ENCODE data around the gene LGALS9.
"Not testable (repeated sequence)": the region's sequence is repeated elsewhere in the genome, so short reads cannot be mapped to it uniquely, and the experiment has no call there.

LGALS9 gene

DNA sequence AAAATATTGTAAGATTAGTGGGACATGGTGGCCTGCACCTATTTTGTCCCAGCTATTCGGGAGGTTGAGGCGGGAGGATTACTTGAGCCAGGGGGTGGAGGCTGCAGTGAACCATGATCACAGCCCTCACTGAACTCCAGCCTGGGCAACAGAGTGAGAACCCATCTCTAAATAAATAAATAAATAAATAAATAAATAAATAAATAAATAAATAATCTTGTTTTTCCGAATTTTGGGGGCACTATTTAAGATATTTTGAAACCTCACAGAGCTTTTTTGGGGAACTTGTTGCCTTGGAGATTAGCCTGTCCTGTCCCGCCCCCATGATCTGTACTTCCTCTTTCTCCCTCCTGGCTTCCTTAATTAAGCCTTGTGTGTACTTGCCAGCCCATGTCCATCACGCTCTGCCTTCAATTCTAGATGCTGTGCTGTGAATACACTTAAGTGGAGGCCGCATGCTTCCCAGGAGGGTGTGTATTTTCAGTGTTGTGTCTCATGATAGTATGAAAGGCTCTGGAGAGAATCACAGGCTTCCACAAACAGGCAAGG, 4.4 kb downstream of the LGALS9 start:
- Histone ChIP-seq H3K36me3 (no peaks in the 10 kb centered on the region), H3K4me1 (peaks cover 0 to 33% (median 22%) of the 10 kb centered on the region in 4 donors), H3K27ac (no peak overlapping the region), H3K9me3 (no peaks in the 10 kb centered on the region), H3K27me3 (no peaks in the 10 kb centered on the region), H3K4me3 (no peak overlapping the region)
- intact Hi-C loops (cut with DNase I; ENCODE audit: low total_unique reads) = no loop called here
- TF ChIP-seq CTCF (IDR thresholded peaks at IDR 0.05) = no peak
- peak in 1 of 2 donors; percentile 58 for DNase-seq

- H3K4me1 ChIP-seq = peaks cover 0 to 28% (median 22%) of the 10 kb centered on the region in 4 donors
- intact Hi-C loops (cut with DNase I; ENCODE audit: low total_unique reads); DNase-seq; H3K36me3 ChIP-seq; H3K27ac ChIP-seq; H3K9me3 ChIP-seq; H3K4me3 ChIP-seq; H3K27me3 ChIP-seq: not testable (repeated sequence)
Measured at GRCh38 chr17:27636005-27636520, 5.1 kb downstream of the LGALS9 start.

GRCh38 chr17:27637818-27638217, 6.8 kb downstream of the LGALS9 start:
- H3K27ac ChIP-seq; H3K9me3 ChIP-seq; H3K36me3 ChIP-seq; DNase-seq; H3K27me3 ChIP-seq; intact Hi-C loops (cut with DNase I; ENCODE audit: low total_unique reads); H3K4me3 ChIP-seq: not testable (repeated sequence)
- peaks cover 0 to 16% (median 14%) of the 10 kb centered on the region in 4 donors for H3K4me1 ChIP-seq

DNA sequence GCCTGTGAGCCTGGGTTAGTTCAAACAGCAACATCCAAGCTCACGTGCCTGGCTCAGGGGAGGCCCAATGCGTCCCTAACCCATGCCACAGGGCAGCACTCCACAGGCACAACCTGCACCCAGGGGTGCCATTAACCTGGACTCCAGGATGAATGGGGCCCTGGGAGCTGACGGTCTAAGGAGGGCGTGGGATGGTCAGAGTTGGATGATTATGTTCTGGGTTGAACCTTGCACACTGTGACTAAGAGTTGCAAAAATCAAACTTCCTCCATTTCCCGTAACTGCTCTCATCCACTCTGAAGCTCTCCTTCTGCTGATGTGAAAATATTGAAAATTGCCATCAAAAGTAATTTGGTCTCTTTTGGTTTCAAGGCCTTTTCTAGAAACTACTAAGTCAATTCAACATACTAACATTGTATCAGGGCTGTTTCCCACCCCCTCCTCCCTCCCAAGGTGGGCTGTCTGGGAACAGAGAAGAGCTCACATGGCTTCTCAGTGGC, 7.5 kb downstream of the LGALS9 start:
- H3K9me3 ChIP-seq; H3K4me1 ChIP-seq; H3K4me3 ChIP-seq; H3K36me3 ChIP-seq; H3K27ac ChIP-seq; DNase-seq; intact Hi-C loops (cut with DNase I; ENCODE audit: low total_unique reads); H3K27me3 ChIP-seq: not testable (repeated sequence)

DNA sequence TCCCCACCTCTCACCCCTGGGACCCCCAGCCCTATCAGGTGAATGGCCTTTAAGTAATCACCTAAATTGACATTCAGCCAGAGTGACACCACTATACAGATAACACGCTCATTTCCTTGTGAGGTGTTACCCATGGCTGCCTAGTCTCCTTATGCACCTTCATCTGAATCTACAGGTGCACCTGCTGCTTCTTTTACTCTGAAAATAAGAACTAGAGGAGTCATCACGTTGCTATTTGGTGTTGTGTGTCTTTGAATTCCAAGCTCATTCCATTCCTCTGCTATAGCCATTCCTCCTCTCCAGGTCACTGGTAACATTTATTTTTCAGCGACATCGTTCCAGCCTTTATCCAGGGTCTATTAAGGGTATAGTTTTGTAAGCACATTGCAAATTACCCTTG, 9.8 kb downstream of the LGALS9 start:
- H3K4me1 ChIP-seq = no peaks in the 10 kb centered on the region
- H3K27ac ChIP-seq = no peak overlapping the region
- no peaks in the 10 kb centered on the region for H3K27me3 ChIP-seq
- H3K9me3 ChIP-seq = no peaks in the 10 kb centered on the region
- no peak for DNase-seq
- no peaks in the 10 kb centered on the region for H3K36me3 ChIP-seq
- TF ChIP-seq CTCF (IDR thresholded peaks at IDR 0.05) = no peak
- no peak overlapping the region for H3K4me3 ChIP-seq
- intact Hi-C loops (cut with DNase I; ENCODE audit: low total_unique reads) = no loop called here

GRCh38 chr17:27644586-27644985, 13.6 kb downstream of the LGALS9 start:
- Histone ChIP-seq H3K27me3 (no peaks in the 10 kb centered on the region), H3K4me1 (no peaks in the 10 kb centered on the region), H3K27ac (no peak overlapping the region), H3K36me3 (no peaks in the 10 kb centered on the region), H3K4me3 (no peak overlapping the region), H3K9me3 (no peaks in the 10 kb centered on the region)
- TF ChIP-seq CTCF (IDR thresholded peaks at IDR 0.05) = no peak
- intact Hi-C loops (cut with DNase I; ENCODE audit: low total_unique reads) = no loop called here
- DNase-seq = peak in 1 of 2 donors; percentile 65

DNA sequence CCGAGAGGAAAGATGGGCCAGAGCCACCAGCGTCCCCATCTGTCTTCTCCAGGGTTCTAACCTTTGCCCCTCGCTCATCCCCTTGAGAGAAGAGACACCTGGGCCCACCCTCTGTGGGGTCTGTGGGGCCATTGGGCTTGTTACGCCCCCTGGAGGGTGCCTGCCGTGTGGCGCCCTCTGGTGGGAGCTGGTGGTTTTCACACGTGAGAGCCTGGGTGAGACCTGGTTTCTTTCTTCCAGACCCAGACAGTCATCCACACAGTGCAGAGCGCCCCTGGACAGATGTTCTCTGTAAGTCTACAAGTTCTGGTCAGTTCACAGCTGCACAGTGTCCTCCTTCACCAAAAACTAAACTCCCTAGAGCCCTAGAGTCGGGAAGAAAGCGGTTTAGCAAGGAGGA, 14.6 kb downstream of the LGALS9 start:
- H3K27ac ChIP-seq; H3K9me3 ChIP-seq; H3K36me3 ChIP-seq; DNase-seq; intact Hi-C loops (cut with DNase I; ENCODE audit: low total_unique reads); H3K27me3 ChIP-seq; H3K4me3 ChIP-seq; H3K4me1 ChIP-seq: not testable (repeated sequence)

- no peaks in the 10 kb centered on the region for H3K36me3 ChIP-seq
- H3K27me3 ChIP-seq = no peaks in the 10 kb centered on the region
- no peaks in the 10 kb centered on the region for H3K9me3 ChIP-seq
- no peak for TF ChIP-seq CTCF (IDR thresholded peaks at IDR 0.05)
- DNase-seq = no peak
- H3K4me3 ChIP-seq = no peak overlapping the region
- H3K4me1 ChIP-seq = no peaks in the 10 kb centered on the region
- no peak overlapping the region for H3K27ac ChIP-seq
- intact Hi-C loops (cut with DNase I; ENCODE audit: low total_unique reads) = no loop called here
Measured at GRCh38 chr17:27646232-27646631, 15.2 kb downstream of the LGALS9 start.
